Effector memory CD4-positive, alpha-beta T cell (primary cell): Measurements from ENCODE around the gene CCPG1.

Source experiments
- DNase-seq, 3 donors: peaks; one replicate each; pipeline ENCODE4 v3.0.0-alpha.2; 2020
- H3K27ac ChIP-seq: 2 replicates; pipeline ENCODE4 v1.7.0; 2013; ENCODE audit warnings: mild to moderate bottlenecking, low read length, moderate library complexity; ENCODE audit not compliant: insufficient read depth, poor library complexity, severe bottlenecking
- H3K27me3 ChIP-seq: replicated peaks from 2 replicates; pipeline ENCODE4 v1.7.0; 2013; ENCODE audit warnings: mild to moderate bottlenecking, low read length; ENCODE audit not compliant: insufficient read depth, control insufficient read depth, poor library complexity, severe bottlenecking
- H3K36me3 ChIP-seq: 2 replicates; pipeline ENCODE4 v1.7.0; 2013; ENCODE audit warnings: mild to moderate bottlenecking, low read length, moderate library complexity; ENCODE audit not compliant: control insufficient read depth, insufficient read depth
- H3K4me1 ChIP-seq: 2 replicates; pipeline ENCODE4 v1.7.0; 2013; ENCODE audit warnings: low read length, mild to moderate bottlenecking; ENCODE audit not compliant: control insufficient read depth, insufficient read depth, poor library complexity, severe bottlenecking
- H3K4me3 ChIP-seq: 2 replicates; pipeline ENCODE4 v1.7.0; 2013; ENCODE audit warnings: low read length, low read depth, mild to moderate bottlenecking; ENCODE audit not compliant: insufficient read depth, poor library complexity, severe bottlenecking
- H3K9me3 ChIP-seq: 2 replicates; pipeline ENCODE4 v1.7.0; 2013; ENCODE audit warnings: mild to moderate bottlenecking, low read length, moderate library complexity; ENCODE audit not compliant: control insufficient read depth

The CCPG1 gene

GRCh38 chr15:55356985-55357585 is 51.1 kb downstream of the CCPG1 start:
- H3K27me3 ChIP-seq = no peaks in the 10 kb centered on the region
- H3K4me1 ChIP-seq = no peaks in the 10 kb centered on the region
- H3K27ac ChIP-seq = no peak overlapping the region
- H3K9me3 ChIP-seq = no peaks in the 10 kb centered on the region
- no peak for DNase-seq
- H3K4me3 ChIP-seq = no peak overlapping the region
- peaks cover 23% of the 10 kb centered on the region for H3K36me3 ChIP-seq

- H3K27me3 ChIP-seq = no peaks in the 10 kb centered on the region
- H3K36me3 ChIP-seq = peaks cover 29% of the 10 kb centered on the region
These were observed 55.1 kb downstream of the CCPG1 start for GRCh38 chr15:55353025-55353424.

GRCh38 chr15:55349282-55349681 is 58.9 kb downstream of the CCPG1 start:
- no peaks in the 10 kb centered on the region for H3K4me1 ChIP-seq
- no peaks in the 10 kb centered on the region for H3K9me3 ChIP-seq
- H3K27ac ChIP-seq = no peak overlapping the region
- no peak for DNase-seq
- peaks cover 21% of the 10 kb centered on the region for H3K36me3 ChIP-seq
- H3K4me3 ChIP-seq = no peak overlapping the region
- H3K27me3 ChIP-seq = no peaks in the 10 kb centered on the region

More at GRCh38 chr15:55353025-55353424, 55.1 kb downstream of the CCPG1 start:
- no peaks in the 10 kb centered on the region for H3K4me1 ChIP-seq
- H3K27ac ChIP-seq = no peak overlapping the region
- no peak overlapping the region for H3K4me3 ChIP-seq
- H3K9me3 ChIP-seq = no peaks in the 10 kb centered on the region
- no peak for DNase-seq

DNA sequence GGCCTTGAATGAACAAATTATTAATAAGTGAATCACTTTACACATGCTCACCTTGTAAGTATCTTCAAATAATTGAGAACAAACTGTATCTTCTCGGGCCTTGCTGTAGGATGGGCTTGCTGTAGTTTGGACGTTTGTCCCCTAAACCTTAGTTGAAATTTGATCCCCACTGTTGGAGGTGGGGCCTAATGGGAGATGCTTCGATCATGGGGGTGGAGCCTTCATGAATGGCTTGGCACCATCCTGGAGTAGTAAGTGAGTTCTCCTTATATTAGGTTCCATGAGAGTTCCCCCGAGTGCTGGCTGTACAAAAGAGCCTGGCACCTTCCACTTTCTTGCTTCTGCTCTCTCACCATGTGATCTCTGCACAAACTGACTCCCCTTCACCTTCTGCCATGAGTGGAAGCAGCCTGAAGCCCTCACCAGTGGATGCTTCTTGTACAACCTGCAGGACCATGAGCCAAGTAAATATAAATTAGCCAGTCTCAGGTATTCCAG is 59.8 kb downstream of the CCPG1 start:
- Histone ChIP-seq H3K27ac (no peak overlapping the region), H3K9me3 (no peaks in the 10 kb centered on the region), H3K36me3 (peaks cover 24% of the 10 kb centered on the region), H3K4me1 (no peaks in the 10 kb centered on the region), H3K4me3 (no peak overlapping the region), H3K27me3 (no peaks in the 10 kb centered on the region)
- no peak for DNase-seq

DNA sequence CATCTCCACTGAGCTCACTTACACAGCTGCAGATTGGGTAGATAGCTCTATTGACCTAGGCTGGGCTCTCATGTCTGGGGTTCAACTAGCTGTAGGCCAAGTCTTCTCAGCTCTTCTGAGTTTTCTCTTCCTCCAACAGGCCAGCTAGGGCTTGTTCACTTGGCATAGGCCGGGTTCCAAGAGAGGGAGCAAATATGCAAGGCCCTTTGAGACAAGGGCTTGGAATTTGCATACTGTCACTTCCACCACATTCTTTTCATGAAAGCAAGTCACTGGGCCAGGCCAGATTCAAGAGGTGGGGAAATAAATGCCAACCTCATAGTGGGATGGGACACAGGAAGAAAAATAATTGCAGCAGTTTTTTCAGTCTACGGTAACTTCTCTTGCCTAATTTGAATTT is 64.0 kb downstream of the CCPG1 start:
- no peaks in the 10 kb centered on the region for H3K9me3 ChIP-seq
- no peaks in the 10 kb centered on the region for H3K27me3 ChIP-seq
- H3K36me3 ChIP-seq = peaks cover 17% of the 10 kb centered on the region
- no peak for DNase-seq
- no peak overlapping the region for H3K27ac ChIP-seq
- H3K4me1 ChIP-seq = no peaks in the 10 kb centered on the region
- no peak overlapping the region for H3K4me3 ChIP-seq

DNA sequence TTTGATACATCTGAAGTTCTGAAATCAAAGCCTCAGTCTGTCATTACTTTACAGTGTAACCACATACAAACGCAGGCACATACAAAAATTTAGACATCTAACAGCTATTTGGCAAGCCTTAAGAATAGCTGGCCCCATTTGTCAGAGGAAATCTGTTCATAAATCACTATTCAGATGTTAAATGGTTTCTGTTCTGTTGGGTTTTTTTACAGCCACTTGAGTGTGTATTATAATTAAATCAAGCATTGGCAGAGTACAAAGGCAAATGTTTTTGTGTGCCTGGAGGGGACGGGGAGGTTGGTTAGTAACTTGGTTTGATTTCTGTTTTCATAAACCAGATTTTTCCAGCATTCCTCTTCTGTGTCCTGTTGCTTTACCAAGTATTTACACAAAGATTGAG is 65.0 kb downstream of the CCPG1 start:
- H3K9me3 ChIP-seq = no peaks in the 10 kb centered on the region
- H3K36me3 ChIP-seq = peaks cover 20% of the 10 kb centered on the region
- H3K4me3 ChIP-seq = no peak overlapping the region
- no peaks in the 10 kb centered on the region for H3K4me1 ChIP-seq
- no peak overlapping the region for H3K27ac ChIP-seq
- no peaks in the 10 kb centered on the region for H3K27me3 ChIP-seq
- DNase-seq = no peak

- H3K4me3 ChIP-seq = no peak overlapping the region
- H3K27ac ChIP-seq = no peak overlapping the region
- H3K36me3 ChIP-seq = peaks cover 39% of the 10 kb centered on the region
- no peaks in the 10 kb centered on the region for H3K27me3 ChIP-seq
- no peaks in the 10 kb centered on the region for H3K9me3 ChIP-seq
- DNase-seq = no peak
- no peaks in the 10 kb centered on the region for H3K4me1 ChIP-seq
These were observed 71.0 kb downstream of the CCPG1 start for GRCh38 chr15:55337160-55337559.

GRCh38 chr15:55334997-55335396 is 73.2 kb downstream of the CCPG1 start:
- DNase-seq = no peak
- H3K36me3 ChIP-seq = peaks cover 48% of the 10 kb centered on the region
- H3K27ac ChIP-seq = no peak overlapping the region
- H3K9me3 ChIP-seq = no peaks in the 10 kb centered on the region
- no peaks in the 10 kb centered on the region for H3K4me1 ChIP-seq
- H3K27me3 ChIP-seq = no peaks in the 10 kb centered on the region
- H3K4me3 ChIP-seq = no peak overlapping the region

GRCh38 chr15:55334371-55334770 is 73.8 kb downstream of the CCPG1 start:
- Histone ChIP-seq H3K9me3 (no peaks in the 10 kb centered on the region), H3K27me3 (no peaks in the 10 kb centered on the region), H3K4me1 (no peaks in the 10 kb centered on the region), H3K27ac (no peak overlapping the region), H3K36me3 (peaks cover 50% of the 10 kb centered on the region), H3K4me3 (no peak overlapping the region)
- DNase-seq = no peak

DNA sequence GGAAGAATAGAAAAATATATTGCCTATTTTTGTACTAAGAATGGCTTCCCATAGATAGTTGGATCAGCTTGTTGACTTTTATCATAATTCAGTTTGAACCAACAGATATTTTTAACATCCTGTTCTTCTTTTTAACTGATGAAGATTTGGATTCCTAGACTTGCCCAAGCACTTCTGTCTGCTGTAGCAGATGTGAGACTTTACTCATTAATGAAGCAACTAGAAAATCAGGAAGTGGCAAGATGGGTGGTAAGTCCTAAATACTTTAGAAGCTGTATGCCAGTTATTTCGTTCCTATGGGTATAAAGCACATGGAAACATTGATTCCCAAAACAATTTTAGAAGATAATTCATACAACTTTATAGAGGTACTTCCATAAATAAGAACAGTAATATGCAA is 80.8 kb downstream of the CCPG1 start:
- no peak overlapping the region for H3K27ac ChIP-seq

More for the DNA sequence above, 80.8 kb downstream of the CCPG1 start:
- DNase-seq = no peak
- no peak overlapping the region for H3K4me3 ChIP-seq
- H3K27me3 ChIP-seq = no peaks in the 10 kb centered on the region
- H3K4me1 ChIP-seq = no peaks in the 10 kb centered on the region
- H3K36me3 ChIP-seq = peaks cover 23% of the 10 kb centered on the region
- H3K9me3 ChIP-seq = no peaks in the 10 kb centered on the region
